ENCODE results near the gene PILRA.
"Not testable (repeated sequence)": the region's sequence is repeated elsewhere in the genome, so short reads cannot be mapped to it uniquely, and the experiment has no call there.

Gene PILRA

DNA sequence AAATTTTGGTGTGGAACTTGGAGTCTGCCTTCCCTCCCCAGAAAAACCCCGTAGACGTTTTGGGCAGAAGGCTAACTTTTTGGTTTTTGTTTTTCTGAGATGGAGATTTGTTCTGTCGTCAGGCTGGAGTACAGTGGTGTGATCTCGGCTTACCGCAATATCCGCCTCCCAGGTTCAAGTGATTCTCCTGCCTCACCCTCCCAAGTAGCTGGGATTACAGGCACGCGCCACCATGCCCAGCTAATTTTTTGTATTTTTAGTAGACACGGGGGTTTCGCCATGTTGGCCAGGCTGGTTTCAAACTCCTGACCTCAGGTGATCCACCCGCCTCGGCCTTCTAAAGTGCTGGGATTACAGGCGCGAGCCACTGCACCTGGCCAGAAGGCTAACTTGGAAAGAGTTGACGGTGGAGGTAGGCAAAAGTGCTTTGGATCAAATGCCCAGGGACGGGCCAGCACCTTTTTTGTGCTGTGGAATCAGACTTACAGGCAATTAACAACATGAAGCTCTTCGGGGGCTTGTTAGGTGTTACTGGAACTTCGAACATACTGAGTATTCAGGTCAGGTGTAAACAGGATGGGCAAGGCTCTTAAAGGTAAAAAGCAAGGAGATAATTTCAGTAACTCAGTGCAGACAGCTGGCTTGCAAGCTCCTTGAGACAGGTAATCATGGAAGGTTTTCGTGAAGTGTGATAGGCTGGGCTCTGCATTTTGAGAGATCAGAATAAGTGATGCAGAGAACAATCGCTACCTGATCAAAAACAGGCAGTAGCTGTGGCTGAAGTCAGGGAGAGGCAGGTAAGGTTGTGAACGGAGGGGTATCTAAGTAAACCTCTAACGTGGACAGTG, 61.2 kb downstream of the PILRA start:
- DNase-seq (ENCODE audit: low read depth): no peak

DNA sequence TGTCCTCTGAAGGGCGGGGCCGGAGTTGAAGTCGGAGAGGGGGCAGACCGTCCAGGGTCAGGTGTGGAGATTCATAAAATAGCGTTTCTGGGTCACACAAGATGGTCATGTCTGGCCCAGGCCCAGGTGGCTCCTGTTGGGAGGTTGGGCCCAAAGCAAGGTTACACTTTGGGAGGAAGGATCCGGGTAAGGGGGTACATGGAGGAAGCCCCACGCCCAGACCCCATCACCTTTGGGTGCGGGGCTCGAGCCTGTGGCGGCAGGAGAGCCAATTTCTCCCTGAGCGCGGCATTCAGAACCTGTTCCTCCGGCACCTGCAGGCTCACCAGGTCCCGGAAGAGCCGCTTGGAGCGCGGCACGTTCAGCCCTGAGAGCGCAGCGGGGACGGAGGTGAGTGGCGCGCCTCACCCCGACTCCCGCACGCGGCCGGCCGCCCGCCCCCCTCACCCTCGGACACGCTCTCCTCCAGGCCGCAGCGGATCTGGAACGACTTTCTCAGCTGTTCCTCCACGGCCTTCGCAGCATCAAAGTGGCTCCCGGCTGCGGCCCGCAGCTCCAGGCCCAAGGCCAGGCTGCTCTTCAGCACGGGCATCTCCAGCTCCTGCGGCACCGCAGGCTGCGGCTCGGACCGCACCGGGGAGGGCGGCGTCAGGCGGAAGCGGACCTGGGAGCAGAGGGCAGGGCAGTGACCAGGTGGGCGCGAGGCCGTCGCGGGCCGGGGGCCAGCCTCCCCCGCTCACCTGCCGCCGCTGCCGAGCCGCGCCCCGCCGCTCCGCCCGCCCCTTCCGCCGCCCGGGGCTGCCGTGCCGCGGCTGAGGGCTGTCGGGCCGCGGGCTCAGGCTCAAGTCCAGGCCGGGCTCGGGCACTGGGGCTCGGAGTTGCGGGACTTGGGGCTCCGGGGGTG, 62.4 kb downstream of the PILRA start:
- peak; percentile 36 for DNase-seq (ENCODE audit: low read depth)

DNA sequence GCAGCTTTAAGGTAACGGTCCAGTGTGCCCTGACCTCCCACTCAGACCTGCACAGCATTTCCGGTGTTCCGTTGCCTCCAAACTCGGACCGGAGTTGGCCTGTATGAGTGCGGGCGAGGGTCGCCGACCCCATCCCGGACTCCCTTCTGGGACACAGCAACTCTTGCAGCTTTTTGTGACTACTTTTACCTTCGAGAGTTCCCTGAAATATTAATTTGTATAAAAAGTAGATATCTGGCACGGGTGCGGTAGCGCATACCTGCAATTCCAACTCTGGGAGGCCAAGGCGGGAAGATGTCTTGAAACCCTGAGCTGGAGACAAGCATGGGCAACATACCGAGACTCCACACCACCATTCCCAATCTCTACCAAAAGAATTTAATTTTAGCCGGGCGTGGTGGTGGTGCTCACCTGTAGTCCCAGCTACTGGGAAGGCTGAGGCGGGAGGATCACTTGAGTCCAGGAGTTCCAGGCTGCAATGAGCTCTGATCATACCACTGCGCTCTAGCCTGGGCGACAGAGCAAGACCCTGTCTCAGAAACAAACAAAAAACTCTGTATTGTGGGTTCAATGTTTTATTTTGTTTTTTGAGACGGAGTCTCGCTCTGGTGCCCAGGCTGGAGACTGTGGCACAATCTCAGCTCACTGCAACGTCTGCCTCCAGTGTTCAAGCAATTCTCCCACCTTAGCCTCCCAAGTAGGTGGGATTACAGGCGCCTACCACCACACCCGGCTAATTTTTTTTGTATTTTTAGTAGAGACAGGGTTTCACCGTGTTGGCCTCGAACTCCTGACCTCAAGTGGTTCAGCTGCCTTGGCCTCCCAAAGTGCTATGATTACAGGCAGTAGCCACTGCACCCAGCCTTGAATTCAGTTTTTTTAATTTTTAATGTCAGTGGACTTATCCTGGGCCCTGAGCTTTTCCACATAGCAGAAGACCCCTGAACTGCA, 64.1 kb downstream of the PILRA start:
- no peak for DNase-seq (ENCODE audit: low read depth)

DNA sequence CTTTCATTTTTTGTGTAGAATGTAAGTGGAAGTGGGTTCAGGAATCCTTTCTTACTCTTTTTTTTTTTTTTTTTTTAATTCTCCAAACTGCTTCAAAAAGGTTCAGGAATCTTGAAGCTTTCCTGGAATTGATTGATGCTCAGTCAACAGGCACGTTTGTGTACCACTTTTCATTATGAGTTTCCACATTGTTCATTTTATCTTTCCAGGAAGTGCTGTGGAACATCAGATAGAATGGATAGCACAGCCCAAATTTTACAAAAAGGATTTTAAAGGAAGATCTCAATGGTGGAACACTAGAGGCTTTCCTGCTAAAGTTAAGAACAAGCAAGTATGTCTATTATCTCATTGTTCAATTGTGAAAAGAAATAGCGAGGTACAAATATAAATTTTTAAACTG, 64.9 kb downstream of the PILRA start:
- no peak for DNase-seq (ENCODE audit: low read depth)

DNA sequence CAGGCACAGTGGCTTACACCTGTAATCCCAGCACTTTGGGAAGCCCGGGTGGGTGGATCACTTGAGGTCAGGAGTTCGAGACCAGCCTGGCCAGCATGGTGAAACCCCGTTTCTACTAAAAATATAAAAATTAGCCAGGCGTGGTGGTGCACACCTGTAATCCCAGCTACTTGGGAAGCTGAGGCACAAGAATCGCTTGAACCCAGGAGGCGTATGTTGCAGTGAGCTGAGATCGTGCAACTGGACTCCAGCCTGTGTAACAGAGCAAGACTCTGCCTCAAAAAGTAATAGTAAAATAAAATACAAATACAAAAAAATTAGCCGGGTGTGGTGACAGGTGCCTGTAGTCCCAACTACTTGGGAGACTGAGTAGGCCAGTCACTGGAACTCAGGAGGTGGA, 65.4 kb downstream of the PILRA start:
- not testable (repeated sequence) for DNase-seq (ENCODE audit: low read depth)

DNA sequence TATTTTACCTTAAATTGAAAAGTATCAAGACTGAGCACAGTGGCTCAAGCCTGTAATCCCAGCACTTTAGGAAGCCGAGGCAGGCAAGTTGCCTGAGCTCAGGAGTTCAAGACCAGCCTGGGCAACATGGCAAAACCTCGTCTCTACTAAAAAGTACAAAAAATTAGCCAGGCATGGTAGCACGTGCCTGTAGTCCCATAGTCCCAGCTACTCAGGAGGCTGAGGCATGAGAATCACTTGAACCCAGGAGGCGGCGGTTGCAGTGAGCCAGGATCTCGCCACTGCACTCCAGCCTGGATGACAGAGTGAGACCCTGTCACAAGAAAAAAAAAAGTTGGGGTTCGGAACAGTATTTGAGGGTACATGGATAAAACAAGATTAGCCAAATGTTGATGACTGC, 66.0 kb downstream of the PILRA start:
- not testable (repeated sequence) for DNase-seq (ENCODE audit: low read depth)

DNA sequence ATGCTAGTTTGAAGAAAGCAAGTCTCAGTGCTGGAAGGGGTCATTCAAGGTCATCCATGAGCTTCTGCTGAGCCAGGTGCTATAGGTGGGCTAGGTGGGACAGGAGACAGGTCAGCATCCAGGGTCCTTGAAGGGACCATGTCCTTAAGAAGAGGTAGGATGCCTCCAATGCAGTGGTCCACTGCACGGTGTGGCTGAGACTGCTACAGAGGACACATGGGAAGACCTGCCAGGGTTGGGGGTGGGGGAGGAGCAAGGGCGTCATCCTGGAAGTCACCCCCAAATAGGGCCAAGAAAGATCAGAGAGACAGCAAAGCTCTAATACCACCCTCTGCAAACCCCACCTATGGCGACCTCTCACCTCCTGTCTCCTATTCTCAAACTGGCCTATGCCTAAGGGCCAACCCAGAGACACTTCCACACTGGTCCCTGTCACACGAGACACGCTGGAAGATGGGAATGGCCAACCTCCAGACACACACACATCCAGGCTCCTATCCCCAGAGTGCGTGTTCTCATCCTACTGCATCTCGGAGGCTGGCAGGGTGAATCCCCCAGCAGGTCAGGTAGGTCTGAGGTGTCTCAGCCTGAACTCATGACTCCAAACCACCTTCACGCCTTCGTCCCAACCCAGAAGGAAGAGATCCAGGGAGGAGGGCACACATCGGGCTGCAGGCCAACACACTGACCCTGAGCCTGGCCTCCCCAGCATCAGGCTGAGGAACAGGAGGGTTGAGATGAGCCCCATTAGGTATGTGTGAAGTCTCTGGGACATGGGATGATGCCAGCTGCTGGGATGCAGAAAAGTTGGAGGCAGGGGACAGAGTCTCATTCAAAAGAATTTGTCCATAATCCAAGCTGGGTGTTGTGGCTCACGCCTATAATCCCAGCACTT, 68.6 kb downstream of the PILRA start:
- DNase-seq (ENCODE audit: low read depth): no peak

DNA sequence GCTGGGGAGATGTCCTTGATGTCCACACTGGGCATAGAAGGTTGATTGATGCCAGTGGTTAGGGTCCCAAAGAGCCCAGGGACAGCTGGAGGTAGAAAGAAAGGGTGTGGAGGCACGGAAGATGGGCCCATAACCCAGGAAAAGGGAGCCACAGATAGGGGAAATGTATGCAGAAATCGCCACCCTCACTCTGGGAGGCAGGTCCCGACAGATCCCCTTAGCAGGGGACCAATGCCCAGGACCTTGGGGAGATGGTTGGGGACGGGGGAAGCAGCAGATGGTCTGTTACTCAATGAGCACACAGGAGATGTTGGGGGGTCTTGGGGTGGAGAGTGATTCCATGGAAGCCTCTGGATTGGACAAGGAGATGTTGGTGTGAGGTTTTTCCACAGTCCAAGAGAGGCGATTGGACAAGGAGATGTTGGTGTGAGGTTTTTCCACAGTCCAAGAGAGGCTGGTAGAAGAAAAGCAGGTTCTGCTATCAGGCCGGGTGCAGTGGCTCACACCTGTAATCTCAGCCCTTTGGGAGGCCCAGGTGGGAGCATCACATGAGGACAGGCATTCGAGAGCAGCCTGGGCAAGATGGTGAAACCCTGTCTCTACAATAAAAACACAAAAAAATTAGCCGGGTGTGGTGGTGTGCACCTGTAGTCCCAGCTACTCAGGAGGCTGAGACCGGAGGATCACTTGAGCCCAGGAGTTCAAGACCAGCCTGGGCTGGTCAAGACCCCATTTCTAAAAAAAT, 70.0 kb downstream of the PILRA start:
- no peak for DNase-seq (ENCODE audit: low read depth)

DNA sequence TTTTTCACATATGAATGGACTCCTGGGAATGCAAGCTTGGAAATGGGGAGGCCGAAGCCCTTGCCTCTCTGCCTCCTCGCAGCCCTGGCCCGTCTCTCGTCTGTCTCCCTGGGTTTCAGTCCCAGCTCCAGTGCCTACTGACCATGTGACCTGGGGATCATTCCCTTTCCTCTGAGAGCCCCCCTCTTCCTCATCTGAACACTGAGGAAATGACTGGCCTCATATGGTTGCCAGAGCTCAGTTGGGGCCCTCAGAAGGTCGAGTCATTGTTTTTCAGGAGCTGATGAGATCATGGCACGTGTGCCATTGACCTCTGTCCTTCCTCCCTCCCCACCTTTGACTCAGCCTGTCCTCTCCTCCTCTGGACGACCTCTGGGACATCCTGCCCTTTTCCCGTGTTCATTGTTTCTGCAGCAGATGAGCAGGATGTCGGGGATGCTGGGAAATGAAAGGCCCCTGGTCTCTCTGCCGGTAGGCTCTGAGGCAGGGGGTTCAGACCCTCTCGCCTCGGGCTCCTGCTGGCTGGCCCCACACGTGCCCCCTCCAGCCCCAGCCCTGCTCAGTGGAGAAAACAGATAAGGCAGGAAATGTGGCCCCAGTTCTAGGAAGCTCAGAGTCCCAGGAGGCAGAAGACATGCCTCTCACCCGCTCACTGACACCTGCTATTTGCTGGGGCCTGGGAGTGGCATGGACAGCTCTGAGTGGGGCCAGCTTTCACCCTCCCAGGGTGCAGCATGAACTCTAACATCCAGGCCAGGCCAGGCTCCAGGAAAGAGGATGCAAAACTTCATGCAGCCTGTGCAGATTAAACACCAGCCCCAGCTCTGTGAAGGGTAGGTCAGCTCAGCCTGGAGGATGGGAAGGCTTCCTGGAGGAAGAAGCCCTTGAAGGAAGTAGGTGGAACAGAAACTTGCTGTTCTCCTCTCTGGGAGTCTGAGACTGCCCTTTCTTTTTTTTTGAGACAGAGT, 71.3 kb downstream of the PILRA start:
- DNase-seq (ENCODE audit: low read depth): no peak

DNA sequence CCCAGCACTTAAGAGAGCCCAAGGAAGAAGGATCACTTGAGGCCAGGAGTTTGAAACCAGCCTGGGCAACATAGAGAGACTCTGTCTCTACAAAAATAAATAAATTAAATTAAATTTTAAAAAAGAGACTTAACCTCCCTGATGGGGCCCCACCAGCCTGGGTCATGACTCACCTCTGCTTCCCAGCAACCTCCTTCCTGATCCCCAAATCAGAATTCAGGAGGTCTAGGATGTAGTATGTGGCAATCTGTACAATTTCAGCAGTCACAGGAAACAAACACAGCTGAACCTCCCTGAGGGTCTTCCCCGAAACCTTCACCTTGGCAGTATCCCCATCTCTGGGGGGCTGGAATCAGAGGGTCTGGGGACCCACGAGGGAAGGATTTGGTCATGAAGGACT, 72.8 kb downstream of the PILRA start:
- DNase-seq (ENCODE audit: low read depth): no peak

DNA sequence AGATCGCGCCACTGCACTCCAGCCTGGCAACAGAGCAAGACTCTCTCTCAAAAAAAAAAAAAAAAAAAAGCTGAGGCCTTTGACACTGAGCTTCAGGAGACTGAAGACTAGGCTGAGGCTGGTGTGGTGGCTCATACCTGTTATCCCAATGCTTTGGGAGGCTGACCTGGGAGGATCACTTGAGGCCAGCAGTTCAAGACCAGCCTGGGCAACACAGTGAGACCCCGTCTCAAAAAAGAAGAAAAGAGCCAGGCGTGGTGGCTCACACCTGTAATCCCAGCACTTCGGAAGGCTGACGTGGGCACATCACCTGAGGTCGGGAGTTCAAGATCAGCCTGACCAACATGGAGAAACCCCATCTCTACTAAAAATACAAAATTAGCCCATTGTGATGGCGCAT, 74.1 kb downstream of the PILRA start:
- not testable (repeated sequence) for DNase-seq (ENCODE audit: low read depth)

DNA sequence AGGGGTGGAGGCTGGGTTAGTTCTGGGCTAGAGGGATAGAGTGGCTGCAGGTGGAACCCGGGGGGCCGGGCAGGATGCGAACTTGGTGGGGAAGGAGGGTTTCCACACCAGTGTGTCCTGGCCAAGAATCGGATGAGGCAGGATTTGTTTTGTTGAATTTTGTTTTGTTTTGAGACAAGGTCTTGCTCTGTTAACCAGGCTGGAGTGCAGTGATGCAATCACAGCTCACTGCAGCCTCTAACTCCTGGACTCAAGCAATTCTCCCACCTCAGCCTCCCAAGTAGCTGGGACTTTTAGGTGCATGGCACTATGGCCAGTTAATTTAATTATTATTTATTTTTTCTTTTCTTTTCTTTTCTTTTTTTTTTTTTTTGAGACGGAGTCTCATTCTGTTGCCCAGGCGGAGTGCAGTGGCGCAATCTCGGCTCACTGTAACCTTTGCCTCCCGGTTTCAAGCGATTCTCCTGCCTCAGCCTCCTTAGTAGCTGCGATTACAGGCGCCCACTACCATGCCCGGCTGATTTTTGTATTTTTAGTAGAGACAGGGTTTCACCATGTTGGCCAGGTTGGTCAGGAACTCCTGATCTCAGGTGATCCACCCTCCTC, 76.0 kb downstream of the PILRA start:
- no peak for DNase-seq (ENCODE audit: low read depth)
